ENCODE data around the gene TREM2. TPM values are rescaled to one million over a fixed set of nuclear protein-coding genes. Genes with fewer than 3 reads are reported as not detected.

Gene TREM2
- total and polyA plus RNA-seq, 2 donors (not counting 1 experiment from before 2014, with no cell fraction given), result 0.17 TPM; not detected in 1

DNA sequence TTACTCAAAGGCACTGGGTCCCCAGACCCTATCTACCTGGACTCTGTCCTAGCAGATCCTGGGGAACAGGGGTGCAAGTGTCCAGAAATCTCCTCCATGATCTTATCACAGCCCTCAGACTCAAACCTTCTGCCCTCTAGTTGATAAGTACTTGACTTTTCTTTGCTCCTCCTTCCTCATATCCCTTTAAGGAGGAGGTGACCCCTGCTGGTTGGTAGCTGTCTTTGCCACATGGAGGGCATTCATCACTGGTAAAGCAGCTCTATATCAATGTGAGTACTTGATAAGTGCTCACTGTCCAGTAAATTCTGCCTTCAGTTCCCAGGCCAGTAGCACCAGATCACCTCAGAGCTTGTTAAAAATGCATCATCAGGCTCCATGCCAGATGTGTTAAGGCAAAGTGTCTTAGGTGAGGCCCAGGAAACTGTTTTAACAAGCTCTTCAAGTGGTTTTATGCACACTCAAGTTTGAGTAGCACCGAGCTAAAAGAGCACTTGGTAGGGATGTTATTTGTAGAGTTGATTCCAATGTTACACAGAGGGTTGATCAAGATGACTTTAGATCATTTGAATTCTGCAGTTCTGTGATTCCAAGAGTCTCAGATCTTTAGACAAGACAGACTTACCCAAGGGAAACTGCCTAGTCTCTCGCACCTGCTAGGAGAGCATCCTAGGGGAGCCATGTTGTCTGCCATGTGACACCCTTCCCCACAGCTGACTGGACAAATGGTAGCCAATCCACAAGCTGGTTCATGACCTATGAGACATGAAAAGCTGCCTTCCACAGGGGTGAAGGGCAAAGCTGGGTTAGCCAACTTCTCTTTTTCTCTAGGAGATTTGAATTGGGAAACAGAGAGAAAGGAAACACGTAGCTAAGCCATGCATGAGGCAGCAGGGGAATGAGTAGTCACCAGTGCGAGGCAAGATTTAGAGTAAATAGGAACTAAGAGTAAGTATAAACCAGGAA is 19.4 kb upstream of the TREM2 start:
- TF ChIP-seq, protein P1, sequence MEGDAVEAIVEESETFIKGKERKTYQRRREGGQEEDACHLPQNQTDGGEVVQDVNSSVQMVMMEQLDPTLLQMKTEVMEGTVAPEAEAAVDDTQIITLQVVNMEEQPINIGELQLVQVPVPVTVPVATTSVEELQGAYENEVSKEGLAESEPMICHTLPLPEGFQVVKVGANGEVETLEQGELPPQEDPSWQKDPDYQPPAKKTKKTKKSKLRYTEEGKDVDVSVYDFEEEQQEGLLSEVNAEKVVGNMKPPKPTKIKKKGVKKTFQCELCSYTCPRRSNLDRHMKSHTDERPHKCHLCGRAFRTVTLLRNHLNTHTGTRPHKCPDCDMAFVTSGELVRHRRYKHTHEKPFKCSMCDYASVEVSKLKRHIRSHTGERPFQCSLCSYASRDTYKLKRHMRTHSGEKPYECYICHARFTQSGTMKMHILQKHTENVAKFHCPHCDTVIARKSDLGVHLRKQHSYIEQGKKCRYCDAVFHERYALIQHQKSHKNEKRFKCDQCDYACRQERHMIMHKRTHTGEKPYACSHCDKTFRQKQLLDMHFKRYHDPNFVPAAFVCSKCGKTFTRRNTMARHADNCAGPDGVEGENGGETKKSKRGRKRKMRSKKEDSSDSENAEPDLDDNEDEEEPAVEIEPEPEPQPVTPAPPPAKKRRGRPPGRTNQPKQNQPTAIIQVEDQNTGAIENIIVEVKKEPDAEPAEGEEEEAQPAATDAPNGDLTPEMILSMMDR (conservative IDR thresholded peaks at IDR 0.05 in 1 of 2, IDR thresholded peaks at IDR 0.05 in 1 of 2; ENCODE audit: low read depth in 1 of 2, low read length in 2 of 2), result peak; percentile 50 to 60
- TF ChIP-seq EZH2 (IDR thresholded peaks at IDR 0.05; ENCODE audit: low read length, missing control alignments), result no peak
- peak; percentile 45 to 51 for DNase-seq (ENCODE audit: low read depth in 2 of 2)
- H2AFZ ChIP-seq (ENCODE audit: low read length), result no peak overlapping the region

DNA sequence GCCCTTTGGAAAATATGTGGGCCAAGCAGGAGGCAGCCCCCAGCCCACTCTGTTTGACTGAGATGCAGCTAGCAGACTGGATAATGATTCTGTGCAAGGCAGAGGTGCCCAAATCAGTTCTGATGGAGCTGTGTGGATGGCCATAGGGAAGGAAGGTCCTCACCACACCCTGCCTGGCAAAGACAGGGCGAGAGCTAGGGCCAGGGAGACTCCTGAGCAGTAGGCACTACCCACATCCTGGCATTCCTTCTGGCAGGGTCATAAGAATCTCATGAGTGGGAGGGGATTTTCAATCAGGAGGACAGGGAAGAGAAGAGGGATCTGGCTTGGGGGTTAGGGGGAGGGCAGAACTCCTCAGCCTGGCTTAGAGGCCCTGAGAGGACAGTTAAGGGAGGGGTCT is 18.6 kb upstream of the TREM2 start:
- Histone ChIP-seq H3K4me3 (replicated peaks in 1 of 4; ENCODE audit: control extremely low read depth in 1 of 4, insufficient read depth in 1 of 4, low read depth in 3 of 4, low read length in 4 of 4) (no peak overlapping the region), H3K4me1 (ENCODE audit: control insufficient read depth, extremely low read depth, insufficient read depth, low read length) (no peaks in the 10 kb centered on the region), H3K79me2 (ENCODE audit: control insufficient read depth, insufficient read depth, low read length) (no peaks in the 10 kb centered on the region), H3K36me3 (ENCODE audit: control insufficient read depth, insufficient read depth, low read length) (no peaks in the 10 kb centered on the region), H3K27ac (ENCODE audit: insufficient read depth, low read length) (no peak overlapping the region), H3K9ac (ENCODE audit: insufficient read depth, low read length) (no peak overlapping the region), H4K20me1 (ENCODE audit: control insufficient read depth, extremely low read depth, insufficient read depth, low read length) (no peaks in the 10 kb centered on the region), H3K9me3 (ENCODE audit: control insufficient read depth, insufficient read depth, low read depth, low read length) (no peaks in the 10 kb centered on the region), H2AFZ (ENCODE audit: low read length) (no peak overlapping the region), H3K27me3 (ENCODE audit: control insufficient read depth, insufficient read depth, low read length) (no peaks in the 10 kb centered on the region), H3K4me2 (ENCODE audit: extremely low read depth, insufficient read depth, low read length) (no peak overlapping the region)
- no peak for TF ChIP-seq EZH2 (IDR thresholded peaks at IDR 0.05; ENCODE audit: low read length, missing control alignments)
- TF ChIP-seq, protein P1 (conservative IDR thresholded peaks at IDR 0.05 in 1 of 2, IDR thresholded peaks at IDR 0.05 in 1 of 2; ENCODE audit: low read depth in 1 of 2, low read length in 2 of 2), result no peak
- no peak for DNase-seq (ENCODE audit: low read depth in 2 of 2)

More for the DNA sequence above, 19.4 kb upstream of the TREM2 start:
- no peaks in the 10 kb centered on the region for H4K20me1 ChIP-seq (ENCODE audit: control insufficient read depth, extremely low read depth, insufficient read depth, low read length)
- no peak overlapping the region for H3K4me2 ChIP-seq (ENCODE audit: extremely low read depth, insufficient read depth, low read length)
- H3K79me2 ChIP-seq (ENCODE audit: control insufficient read depth, insufficient read depth, low read length), result no peaks in the 10 kb centered on the region
- H3K27ac ChIP-seq (ENCODE audit: insufficient read depth, low read length), result no peak overlapping the region
- H3K36me3 ChIP-seq (ENCODE audit: control insufficient read depth, insufficient read depth, low read length), result no peaks in the 10 kb centered on the region
- no peaks in the 10 kb centered on the region for H3K9me3 ChIP-seq (ENCODE audit: control insufficient read depth, insufficient read depth, low read depth, low read length)
- no peak overlapping the region for H3K9ac ChIP-seq (ENCODE audit: insufficient read depth, low read length)
- H3K27me3 ChIP-seq (ENCODE audit: control insufficient read depth, insufficient read depth, low read length), result no peaks in the 10 kb centered on the region
- no peak overlapping the region for H3K4me3 ChIP-seq (replicated peaks in 1 of 4; ENCODE audit: control extremely low read depth in 1 of 4, insufficient read depth in 1 of 4, low read depth in 3 of 4, low read length in 4 of 4)
- no peaks in the 10 kb centered on the region for H3K4me1 ChIP-seq (ENCODE audit: control insufficient read depth, extremely low read depth, insufficient read depth, low read length)

DNA sequence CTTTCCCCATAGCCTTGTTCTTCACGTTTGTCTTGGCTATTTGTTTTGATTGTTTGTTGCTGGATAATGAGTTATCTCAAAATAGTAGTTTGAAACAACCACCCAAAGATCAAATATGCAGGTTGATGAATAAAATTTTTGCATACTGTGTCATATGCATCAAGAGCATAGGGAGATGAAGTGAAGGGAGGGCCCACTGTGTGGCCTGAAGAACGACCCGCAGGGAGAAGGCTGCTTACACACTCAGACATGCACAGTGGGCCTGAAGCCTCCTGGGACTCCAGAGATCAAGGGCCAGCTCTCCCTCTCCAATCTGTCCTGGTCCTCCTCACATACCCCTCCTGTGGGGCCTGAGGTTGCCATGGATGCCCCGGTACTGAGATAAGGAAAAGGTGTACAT is 16.2 kb upstream of the TREM2 start:
- Histone ChIP-seq H3K4me1 (ENCODE audit: control insufficient read depth, extremely low read depth, insufficient read depth, low read length) (no peaks in the 10 kb centered on the region), H4K20me1 (ENCODE audit: control insufficient read depth, extremely low read depth, insufficient read depth, low read length) (no peaks in the 10 kb centered on the region), H3K9me3 (ENCODE audit: control insufficient read depth, insufficient read depth, low read depth, low read length) (no peaks in the 10 kb centered on the region), H3K79me2 (ENCODE audit: control insufficient read depth, insufficient read depth, low read length) (no peaks in the 10 kb centered on the region), H3K27ac (ENCODE audit: insufficient read depth, low read length) (no peak overlapping the region), H3K36me3 (ENCODE audit: control insufficient read depth, insufficient read depth, low read length) (no peaks in the 10 kb centered on the region), H3K4me3 (replicated peaks in 1 of 4; ENCODE audit: control extremely low read depth in 1 of 4, insufficient read depth in 1 of 4, low read depth in 3 of 4, low read length in 4 of 4) (no peak overlapping the region), H3K27me3 (ENCODE audit: control insufficient read depth, insufficient read depth, low read length) (no peaks in the 10 kb centered on the region), H2AFZ (ENCODE audit: low read length) (no peak overlapping the region), H3K9ac (ENCODE audit: insufficient read depth, low read length) (no peak overlapping the region), H3K4me2 (ENCODE audit: extremely low read depth, insufficient read depth, low read length) (no peak overlapping the region)
- DNase-seq (ENCODE audit: low read depth in 2 of 2), result no peak
- TF ChIP-seq EZH2 (IDR thresholded peaks at IDR 0.05; ENCODE audit: low read length, missing control alignments), result no peak
- TF ChIP-seq, protein P1 (conservative IDR thresholded peaks at IDR 0.05 in 1 of 2, IDR thresholded peaks at IDR 0.05 in 1 of 2; ENCODE audit: low read depth in 1 of 2, low read length in 2 of 2), result no peak
